AG20443 (cell line): ENCODE data around the gene C1QTNF8.
"Not testable (repeated sequence)": the region's sequence is repeated elsewhere in the genome, so short reads cannot be mapped to it uniquely, and the experiment has no call there.

Experiments used
- DNase-seq: peaks from one replicate; pipeline ENCODE4 v3.0.0; 2012; ENCODE audit warnings: low spot score, mixed read lengths

C1QTNF8 gene

DNA sequence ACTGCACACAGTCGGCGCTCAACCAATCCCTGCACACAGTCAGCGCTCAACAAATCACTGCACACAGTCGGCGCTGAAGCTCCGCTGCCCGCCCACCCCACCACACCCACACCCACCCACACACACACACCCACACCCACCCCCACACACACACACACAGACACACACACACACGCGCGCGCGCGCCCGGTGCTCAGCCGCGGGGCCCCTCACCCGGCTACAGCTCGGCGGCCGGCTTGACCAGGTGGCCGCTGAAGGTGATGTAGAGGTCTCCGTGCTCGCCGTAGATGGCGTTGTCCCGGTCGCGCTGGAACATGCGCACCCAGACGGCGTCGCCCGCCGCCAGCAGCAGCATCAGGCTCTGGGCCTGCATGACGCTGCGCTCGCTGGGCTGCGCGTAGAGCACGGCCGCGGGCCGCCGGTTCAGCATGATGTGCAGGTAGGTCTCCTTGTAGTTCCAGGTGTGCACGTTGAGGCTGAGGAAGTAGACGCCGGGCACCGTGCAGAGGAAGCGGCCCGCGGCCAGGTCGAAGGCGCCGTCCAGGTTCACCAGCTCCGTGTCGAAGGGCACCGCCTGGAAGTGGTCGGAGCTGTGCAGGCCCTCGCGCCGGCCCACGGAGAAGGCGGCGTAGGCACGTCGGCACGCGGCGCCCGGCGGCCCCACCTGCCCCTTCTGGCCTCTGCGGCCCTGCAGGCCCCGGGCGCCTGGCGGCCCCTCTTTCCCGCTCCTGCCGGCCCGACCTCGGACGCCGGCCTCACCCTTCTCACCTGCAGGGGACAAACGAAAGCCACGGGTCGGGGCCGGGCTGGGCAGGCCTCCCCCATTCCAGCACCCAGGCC is 2.5 kb downstream of the C1QTNF8 start:
- no peak for DNase-seq

DNA sequence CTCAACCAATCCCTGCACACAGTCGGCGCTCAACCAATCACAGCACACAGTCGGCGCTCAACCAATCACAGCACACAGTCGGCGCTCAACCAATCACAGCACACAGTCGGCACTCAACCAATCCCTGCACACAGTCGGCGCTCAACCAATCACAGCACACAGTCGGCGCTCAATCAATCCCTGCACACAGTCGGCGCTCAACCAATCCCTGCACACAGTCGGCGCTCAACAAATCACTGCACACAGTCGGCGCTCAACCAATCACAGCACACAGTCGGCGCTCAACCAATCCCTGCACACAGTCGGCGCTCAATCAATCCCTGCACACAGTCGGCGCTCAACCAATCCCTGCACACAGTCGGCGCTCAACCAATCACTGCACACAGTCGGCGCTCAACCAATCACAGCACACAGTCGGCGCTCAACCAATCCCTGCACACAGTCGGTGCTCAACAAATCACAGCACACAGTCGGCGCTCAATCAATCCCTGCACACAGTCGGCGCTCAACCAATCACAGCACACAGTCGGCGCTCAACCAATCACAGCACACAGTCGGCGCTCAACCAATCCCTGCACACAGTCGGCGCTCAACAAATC is 3.3 kb downstream of the C1QTNF8 start:
- DNase-seq: not testable (repeated sequence)

DNA sequence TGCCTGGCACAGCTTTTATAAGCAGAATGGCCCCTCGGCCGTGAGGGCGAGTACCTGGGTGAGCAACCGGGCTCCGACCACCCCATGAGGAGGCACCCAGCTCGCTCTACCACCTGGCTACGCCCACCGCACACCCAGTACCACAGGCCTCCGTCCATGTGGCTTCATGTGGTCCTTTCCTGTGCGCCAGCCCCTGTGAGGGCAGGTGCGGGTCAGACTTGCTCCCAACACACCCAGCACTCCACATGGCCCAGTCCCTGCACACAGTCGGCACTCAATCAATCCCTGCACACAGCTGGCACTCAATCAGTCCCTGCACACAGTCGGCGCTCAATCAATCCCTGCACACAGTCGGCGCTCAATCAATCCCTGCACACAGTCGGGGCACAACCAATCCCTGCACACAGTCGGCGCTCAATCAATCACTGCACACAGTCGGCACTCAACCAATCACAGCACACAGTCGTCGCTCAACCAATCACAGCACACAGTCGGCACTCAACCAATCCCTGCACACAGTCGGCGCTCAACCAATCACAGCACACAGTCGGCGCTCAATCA is 4.0 kb downstream of the C1QTNF8 start:
- DNase-seq: no peak

DNA sequence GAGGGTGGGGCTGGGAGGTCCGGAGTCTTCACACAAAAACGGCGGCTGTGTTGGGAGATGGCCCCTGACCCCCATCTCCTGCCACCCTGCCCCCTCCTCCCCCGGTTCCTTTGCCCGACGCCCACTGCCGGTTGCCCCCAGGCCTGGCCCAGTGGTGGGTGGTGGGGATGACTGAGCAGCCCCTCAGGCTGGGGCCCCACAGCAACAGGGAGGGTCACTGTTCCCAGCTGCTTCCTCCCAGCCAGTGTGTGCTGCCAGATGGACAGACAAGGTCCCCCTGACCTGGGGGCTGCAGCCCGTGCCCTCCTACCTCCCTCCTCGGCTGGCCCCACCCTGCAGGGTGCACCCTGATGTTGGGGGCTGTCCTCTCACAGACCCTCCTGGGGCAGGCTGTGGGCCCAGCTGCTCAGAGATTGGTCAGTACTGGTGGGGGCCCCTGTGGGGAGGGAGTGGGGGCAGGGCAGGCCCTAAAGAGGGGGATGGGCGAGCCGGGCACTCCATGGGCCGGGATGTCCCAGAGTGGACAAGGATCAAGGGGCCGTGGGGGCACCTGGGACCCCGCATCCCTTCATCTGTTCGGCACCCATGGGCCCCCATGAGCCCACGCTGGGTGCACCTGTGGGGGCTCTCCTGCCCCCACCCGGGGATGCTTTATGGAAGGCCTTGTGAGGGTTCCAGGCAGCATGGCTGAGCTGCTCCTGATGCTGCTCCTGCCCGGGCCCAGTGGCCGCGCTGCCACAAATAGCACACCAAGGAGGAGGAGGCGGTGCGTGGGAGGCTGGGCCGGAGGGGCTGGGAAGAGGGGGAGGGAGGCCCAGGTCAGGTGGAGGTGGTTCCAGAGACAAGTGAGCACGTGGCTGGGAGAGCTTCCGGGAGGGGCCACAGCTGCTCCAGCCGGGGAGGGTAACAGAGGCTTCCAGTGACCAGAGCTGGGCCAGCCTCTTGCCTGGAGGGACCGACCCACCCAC is 5.1 kb downstream of the C1QTNF8 start:
- no peak for DNase-seq

DNA sequence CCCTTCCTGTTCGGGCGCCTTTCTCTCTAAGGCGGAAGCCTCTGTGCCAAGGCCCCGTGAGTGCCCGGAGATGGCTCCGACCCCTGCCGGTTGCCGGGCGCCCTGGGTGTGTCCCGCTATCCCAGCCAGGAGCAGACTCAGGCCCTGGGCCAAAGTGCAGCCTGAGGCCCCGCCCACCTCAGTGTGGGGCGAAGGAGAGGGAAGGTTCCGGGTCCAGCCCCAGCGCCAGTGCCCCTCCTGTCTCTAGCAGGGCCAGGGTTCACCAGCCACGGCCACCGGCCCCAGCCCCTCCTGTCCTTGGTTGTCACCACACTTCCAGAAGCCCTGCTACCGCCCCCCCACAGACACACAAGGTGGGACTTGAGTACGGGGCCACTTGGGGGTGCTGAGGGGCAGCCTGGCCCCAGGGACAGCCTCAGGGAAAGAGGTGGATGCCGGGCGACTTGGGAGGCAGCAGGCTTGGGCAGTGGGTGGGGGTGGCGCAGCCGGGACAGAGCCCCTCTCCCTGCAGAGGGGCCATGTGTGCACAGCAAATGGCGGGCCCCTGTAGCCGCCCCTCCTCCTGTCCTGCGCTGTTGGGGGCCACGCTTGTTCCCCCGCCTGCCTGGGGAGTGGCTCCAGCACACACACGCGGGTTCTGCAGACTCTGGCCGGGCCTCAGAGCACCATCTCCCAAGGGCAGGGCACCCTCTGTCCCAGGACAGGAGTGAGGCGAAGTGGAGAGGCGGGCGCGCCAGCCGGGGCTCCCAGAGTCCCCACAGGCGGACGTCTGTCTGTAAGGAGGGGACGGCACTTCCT is 6.0 kb downstream of the C1QTNF8 start:
- peak; percentile 67 for DNase-seq

DNA sequence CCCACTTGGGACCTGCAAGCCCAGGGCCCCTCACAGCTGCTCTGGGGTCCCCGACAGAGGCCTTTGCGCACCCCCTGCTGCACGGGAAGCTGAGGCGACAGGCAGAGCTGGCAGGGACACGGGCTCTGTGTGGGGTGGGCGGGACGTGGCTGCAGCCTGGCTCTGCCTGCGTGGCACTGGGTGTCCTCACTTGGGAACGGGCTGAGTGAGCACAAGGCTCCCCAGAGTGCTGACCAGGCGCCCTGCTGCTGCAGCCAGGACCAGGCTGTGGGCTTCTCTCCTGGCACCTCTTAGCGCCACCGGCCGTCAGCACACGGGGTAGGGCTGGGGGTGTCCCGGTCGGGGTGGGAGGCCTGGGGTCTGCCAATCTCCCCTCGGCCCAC is 6.6 kb downstream of the C1QTNF8 start:
- DNase-seq: no peak

DNA sequence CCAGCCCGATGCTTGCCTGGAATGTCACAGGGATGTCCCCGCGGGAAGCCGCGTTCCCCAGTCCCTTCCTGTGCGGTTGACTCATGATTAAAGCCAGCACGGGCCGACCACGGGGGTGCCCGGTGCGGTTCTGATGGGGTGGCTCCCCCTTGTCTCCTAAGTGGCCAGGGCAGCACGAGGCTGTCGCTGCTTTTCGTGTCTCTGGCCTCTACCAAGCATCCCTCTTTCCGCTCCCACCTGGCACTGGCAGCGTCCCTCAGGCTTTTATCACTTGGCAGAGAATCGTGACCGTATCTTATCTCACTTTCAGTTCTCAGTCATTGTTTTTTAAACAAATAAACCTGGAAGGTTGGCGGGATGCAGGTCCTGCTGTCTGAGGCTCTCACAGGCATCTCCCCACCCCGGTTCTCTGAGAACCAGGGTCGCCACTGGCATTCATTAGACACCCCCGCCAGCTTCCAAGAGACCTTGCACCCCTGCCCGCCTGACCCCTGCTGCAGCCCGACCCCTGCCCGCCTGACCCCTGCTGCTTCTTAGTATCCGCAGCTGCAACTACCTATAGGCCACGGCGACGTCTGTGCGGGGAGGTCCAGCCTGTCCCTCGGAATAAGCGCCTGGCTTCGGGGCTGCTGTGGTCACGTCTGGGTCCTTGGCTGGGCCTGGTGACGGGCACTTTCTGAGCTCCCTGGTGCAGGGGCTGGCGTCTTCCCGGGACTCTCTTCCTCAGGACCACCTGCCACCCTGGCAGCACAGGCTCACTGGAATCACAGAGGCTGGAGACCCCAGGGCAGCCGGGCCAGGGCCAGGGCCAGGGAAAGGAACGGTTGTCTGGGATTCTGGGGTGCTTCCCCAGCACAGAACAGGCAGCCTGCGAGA is 7.5 kb downstream of the C1QTNF8 start:
- DNase-seq: no peak

DNA sequence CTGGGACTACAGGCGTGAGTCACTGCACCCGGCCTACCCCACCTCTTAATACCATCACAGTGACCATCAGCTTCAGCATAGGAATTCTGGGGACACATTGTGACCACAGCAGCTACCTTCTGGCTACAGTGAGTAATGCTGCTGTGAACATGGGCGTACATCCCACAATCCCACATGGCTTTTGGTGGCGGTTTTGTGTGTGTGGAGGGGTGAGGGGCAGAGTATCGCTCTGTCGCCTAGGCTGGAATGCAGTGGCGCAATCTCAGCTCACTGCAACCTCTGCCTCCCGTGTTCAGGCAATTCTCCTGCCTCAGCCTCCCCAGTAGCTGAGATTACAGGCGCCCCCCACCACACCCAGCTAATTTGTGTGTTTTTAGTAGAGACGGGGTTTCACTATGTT is 9.6 kb downstream of the C1QTNF8 start:
- not testable (repeated sequence) for DNase-seq

DNA sequence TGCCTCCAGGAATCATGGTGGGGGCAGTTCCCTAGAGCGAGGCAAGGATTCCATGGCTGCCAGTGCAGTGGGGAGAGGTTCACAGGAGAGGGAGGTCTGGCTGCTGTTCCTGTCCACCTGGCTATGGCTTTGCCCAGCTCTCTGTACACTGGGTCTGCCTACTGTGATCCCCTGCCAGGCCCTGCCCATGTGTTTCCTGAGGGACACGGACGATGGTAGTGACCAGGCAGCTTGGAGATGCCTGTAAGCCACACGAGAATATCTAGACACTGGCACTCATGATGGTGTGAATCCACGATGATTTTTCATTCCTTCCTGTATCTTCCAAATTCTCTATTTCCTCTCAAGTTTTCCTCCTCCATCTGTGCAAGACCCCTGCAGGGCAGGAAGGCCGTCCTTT is 11.1 kb downstream of the C1QTNF8 start:
- no peak for DNase-seq

DNA sequence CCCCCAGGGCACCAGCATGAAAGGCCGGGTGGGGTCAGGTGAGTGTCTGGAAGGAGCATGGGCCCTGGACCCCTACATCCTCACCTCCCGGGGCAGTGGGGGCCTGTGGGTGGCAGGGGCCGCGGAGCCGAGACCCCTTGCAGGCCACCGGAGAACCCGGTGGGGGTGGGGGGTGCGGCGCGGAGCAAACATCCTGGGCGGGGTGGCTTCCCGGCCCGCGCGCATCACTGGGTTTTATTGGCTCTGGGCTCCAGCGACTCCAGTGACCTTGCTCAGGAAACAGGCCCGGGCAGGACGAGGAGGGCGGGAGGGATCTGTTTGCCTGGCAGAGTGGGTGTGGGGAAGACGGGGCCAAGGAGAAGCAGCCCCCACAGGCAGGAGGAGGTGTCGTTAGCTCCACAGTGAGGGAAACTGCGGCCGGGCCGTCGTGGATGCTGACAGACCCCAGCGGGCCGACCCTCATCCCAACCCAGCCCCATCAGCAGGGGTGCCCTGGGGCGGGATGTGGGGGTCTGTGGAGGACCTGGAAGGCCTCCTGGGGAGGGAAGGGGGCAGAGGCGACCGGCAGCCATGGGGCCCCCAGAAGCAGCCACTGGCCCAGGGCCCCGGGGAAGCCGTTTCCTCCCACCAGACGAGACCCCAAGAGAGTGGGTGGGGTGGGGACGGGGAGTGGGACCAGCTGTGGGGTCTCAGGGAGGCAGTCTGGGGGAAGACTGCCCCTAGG is 12.9 kb downstream of the C1QTNF8 start:
- DNase-seq: no peak

DNA sequence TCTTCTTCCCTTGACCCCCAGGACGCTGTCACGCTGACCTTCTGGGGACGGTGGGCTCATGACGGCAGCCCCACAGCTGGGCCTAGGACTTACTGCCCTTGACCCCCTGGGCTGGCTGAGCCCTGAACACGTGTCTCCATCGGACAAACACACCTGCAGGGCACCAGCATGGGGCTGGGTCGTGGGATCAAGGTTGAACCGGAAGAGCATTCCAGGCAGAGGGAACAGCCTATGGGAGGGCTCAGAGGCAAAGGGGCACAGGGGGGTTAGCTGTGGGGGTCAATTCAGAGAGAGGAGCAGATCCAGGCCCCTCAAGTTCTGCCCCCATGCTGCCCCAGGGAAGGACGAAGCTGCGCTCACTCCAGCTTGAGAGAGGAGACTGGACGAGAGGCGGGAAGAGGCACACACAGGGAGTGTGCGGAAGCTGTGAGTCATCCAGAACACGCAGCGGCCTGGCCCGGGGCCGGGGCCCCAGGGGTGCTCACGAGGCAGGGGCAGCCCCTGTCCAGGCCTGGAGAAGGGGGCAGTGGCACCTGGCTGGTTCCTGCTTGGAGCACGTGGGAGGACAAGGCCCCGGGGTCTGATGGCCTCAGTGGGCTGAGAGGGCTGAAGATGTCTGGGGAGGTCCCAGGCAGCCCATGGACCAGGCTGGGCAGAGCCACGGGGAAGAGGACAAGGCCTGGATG is 13.6 kb downstream of the C1QTNF8 start:
- DNase-seq: no peak

DNA sequence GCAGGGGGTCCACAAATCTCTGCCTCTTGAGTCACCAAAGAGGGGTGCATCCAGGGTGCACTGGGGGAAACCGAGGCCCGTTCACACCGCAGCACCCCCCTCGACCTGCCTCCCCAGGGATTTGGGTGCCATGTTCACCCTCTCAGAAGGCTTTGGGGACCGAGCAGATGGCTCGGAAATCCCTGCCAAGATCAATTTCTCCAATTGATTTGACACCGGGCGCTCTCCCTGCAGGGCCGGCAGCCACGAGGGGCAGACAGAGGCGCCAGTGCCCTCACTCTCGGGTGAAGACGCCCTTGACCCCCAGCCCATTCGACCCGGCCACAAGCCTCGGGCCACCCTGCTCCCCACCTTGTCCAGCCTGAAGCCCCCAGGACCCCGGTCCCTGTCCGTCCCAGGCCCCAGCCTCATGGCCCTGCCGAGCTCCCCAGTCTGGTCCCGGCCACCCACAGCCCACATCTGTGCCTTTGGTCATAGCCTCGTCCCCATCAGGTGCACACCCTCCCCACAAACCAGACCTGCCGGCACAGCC is 14.2 kb downstream of the C1QTNF8 start:
- no peak for DNase-seq

DNA sequence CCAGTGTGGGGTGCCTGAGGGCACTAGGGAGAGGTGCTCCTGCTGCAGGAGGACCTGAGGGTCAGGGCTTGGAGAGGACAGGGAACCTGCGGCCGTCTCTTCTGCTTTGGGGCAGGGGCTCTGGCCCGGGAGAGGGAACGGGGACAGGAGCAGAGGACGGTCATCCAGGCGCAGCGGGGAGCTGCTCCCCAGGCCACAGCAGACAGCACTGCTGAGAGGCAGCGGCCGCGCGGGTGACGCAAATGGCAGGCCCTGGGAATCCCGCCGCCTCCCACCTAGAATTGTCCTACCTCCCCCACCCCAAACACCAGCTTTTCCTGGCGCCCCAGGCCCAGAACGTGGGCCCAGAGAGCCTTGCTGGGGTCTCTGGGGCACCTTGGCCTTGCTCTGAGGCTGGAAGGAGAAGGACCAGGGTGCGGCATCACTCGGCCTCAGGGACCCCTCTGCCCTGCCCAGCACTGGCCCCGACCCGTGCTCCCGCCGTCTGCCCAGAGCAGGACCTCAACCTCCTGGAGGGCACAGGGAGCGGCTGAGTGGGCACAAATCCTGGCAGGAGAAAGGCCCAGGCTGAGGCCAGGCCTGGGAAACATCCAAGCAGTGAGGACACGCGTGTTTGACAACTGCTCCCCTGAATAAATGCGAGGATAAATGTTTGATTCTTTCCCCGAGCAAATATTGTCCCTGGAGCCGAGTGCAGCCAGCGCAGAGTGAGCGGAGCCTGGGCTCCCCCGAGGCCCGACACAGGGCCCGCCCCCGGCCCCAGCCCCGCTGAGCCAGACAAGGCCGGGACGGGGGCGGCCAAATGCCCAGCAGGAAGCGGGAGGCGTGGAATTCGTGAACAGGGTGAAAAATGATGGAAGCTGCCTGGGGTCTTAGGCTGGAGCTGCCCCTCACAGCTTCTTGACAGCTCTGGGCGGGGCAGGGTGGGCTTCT is 15.0 kb downstream of the C1QTNF8 start:
- DNase-seq: no peak

DNA sequence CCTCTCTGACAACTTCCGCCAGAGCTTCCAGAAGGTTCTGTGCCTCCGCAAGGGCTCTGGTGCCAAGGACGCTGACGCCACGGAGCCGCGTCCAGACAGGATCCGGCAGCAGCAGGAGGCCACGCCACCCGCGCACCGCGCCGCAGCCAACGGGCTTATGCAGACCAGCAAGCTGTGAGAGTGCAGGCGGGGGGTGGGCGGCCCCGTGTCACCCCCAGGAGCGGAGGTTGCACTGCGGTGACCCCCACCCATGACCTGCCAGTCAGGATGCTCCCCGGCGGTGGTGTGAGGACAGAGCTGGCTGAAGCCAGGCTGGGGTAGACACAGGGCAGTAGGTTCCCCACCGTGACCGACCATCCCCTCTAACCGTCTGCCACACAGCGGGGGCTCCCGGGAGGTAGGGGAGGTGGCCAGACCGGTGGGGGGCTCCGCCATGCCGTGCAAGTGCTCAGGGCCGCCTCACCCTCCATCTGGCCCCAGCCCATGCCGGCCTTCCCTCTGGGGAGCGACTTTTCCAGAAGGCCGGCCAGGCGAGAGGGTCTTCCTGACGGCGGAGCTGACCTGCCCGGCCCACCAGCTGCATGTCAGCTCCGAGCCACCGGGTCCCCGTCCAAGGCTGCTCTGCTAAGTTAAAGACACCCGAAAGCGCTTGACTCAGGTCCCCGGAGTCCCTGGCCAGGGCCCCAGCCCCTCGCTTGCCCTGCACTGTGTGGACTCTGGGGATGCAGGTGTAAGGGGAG is 16.1 kb downstream of the C1QTNF8 start:
- no peak for DNase-seq

DNA sequence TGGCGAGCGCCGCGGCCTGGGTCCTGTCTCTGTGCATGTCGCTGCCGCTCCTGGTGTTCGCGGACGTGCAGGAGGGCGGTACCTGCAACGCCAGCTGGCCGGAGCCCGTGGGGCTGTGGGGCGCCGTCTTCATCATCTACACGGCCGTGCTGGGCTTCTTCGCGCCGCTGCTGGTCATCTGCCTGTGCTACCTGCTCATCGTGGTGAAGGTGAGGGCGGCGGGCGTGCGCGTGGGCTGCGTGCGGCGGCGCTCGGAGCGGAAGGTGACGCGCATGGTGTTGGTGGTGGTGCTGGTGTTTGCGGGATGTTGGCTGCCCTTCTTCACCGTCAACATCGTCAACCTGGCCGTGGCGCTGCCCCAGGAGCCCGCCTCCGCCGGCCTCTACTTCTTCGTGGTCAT is 16.7 kb downstream of the C1QTNF8 start:
- no peak for DNase-seq

DNA sequence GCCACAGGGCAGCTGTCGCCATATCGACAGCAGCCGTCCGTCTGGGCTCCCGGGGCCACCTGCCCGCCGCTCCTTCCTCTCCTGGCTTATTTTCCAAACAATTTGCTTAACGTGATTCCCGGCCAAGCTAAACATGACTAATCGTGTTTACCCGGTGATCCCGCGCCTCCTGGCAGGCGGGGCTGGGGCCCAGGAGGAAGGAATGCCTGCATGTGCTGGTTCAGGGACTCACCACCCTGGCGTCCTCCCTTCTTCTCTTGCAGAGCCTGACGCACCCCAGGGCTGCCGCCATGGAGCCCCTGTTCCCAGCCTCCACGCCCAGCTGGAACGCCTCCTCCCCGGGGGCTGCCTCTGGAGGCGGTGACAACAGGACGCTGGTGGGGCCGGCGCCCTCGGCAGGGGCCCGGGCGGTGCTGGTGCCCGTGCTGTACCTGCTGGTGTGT is 17.4 kb downstream of the C1QTNF8 start:
- DNase-seq: peak; percentile 65
